Natural killer cell treated with Interleukin-12 subunit alpha and Interleukin-12 subunit beta and Interleukin-15 and Interleukin-18, amount 100 ng/mL, for 72 hours (primary cell): ENCODE results near the gene BMP7. TPM values are rescaled to one million over a fixed set of nuclear protein-coding genes. Genes with fewer than 3 reads are reported as not detected.
A peak's percentile ranks its signal among the peaks of the same experiment; 100 is the strongest.
"Not testable (repeated sequence)": the region's sequence is repeated elsewhere in the genome, so short reads cannot be mapped to it uniquely, and the experiment has no call there.

ENCODE experiments used
- ATAC-seq, 2 donors: fragments of 150-1000 bp; cut with Tn5 transposase in 1 of 2; sonication (Bioruptor Pico), chemical (Tn5 transposase) in 1 of 2; 2 replicates each; pipeline ENCODE4 v1.10.0; 2021
- DNase-seq: peaks from one replicate; pipeline ENCODE4 v3.0.0; 2022; ENCODE audit warnings: low spot score
- H3K27ac Mint-ChIP-seq, 2 donors: 1 replicate in 1 of 2; 2 replicates in 1 of 2; pipeline ENCODE4 v1.8.0; 2022; ENCODE audit warnings: mixed read lengths in 2 of 2, mild to moderate bottlenecking in 1 of 2, moderate library complexity in 1 of 2
- H3K27me3 Mint-ChIP-seq, 2 donors: 1 replicate in 1 of 2; 2 replicates in 1 of 2; pipeline ENCODE4 v1.8.0; 2022; ENCODE audit warnings: mixed read lengths in 2 of 2
- H3K36me3 Mint-ChIP-seq: one replicate; pipeline ENCODE4 v1.8.0; 2022; ENCODE audit warnings: mixed read lengths
- H3K4me1 Mint-ChIP-seq, 2 donors: 1 replicate in 1 of 2; 2 replicates in 1 of 2; pipeline ENCODE4 v1.8.0; 2022; ENCODE audit warnings: low read depth in 2 of 2, mixed read lengths in 2 of 2, mild to moderate bottlenecking in 1 of 2
- H3K4me3 Mint-ChIP-seq: one replicate; pipeline ENCODE4 v1.8.0; 2022; ENCODE audit warnings: mixed read lengths
- H3K9me3 Mint-ChIP-seq: 2 replicates; pipeline ENCODE4 v1.8.0; 2022; ENCODE audit warnings: mixed read lengths
- total RNA-seq, 2 donors: library from RNA; stranded (reverse); gene quantifications; one replicate each; pipeline ENCODE4 v1.2.3, GENCODE V29; 2022

Gene BMP7
- total RNA-seq, 2 donors from 2014 or later: not detected

GRCh38 chr20:57166568-57167291 lies 99.7 kb downstream of the BMP7 start:
- ATAC-seq (no peak), DNase-seq (no peak)
- Mint-ChIP-seq H3K9me3 (no peaks in the 10 kb centered on the region), H3K36me3 (no peaks in the 10 kb centered on the region), H3K4me1 (no peaks in the 10 kb centered on the region), H3K27ac (no peak overlapping the region), H3K4me3 (no peak overlapping the region), H3K27me3 (peaks cover 6% of the 10 kb centered on the region in 2 donors)

- no peaks in the 10 kb centered on the region for H3K9me3 Mint-ChIP-seq
- no peak overlapping the region for H3K4me3 Mint-ChIP-seq
- no peaks in the 10 kb centered on the region for H3K4me1 Mint-ChIP-seq
- no peak for DNase-seq
- no peaks in the 10 kb centered on the region for H3K36me3 Mint-ChIP-seq
- peaks cover 6% of the 10 kb centered on the region in 2 donors for H3K27me3 Mint-ChIP-seq
- no peak for ATAC-seq
- H3K27ac Mint-ChIP-seq: no peak overlapping the region
These were observed 100.9 kb downstream of the BMP7 start for GRCh38 chr20:57165427-57166004.

GRCh38 chr20:57164872-57165271 lies 101.6 kb downstream of the BMP7 start:
- Mint-ChIP-seq H3K27ac (no peak overlapping the region), H3K36me3 (no peaks in the 10 kb centered on the region), H3K27me3 (peaks cover 6% of the 10 kb centered on the region in 2 donors), H3K4me1 (no peaks in the 10 kb centered on the region), H3K4me3 (no peak overlapping the region), H3K9me3 (no peaks in the 10 kb centered on the region)
- DNase-seq (no peak), ATAC-seq (no peak)

GRCh38 chr20:57163041-57163440 lies 103.4 kb downstream of the BMP7 start:
- Mint-ChIP-seq H3K27ac (no peak overlapping the region), H3K4me1 (no peaks in the 10 kb centered on the region), H3K27me3 (peaks cover 10 to 13% of the 10 kb centered on the region in 2 donors), H3K36me3 (no peaks in the 10 kb centered on the region), H3K9me3 (no peaks in the 10 kb centered on the region), H3K4me3 (no peak overlapping the region)
- ATAC-seq (no peak), DNase-seq (no peak)

GRCh38 chr20:57162362-57162652 lies 104.1 kb downstream of the BMP7 start:
- H3K27ac Mint-ChIP-seq: no peak overlapping the region
- H3K9me3 Mint-ChIP-seq: no peaks in the 10 kb centered on the region
- DNase-seq (no peak), ATAC-seq (peak; percentile 34 to 35)
- peaks cover 10 to 13% of the 10 kb centered on the region in 2 donors for H3K27me3 Mint-ChIP-seq
- no peak overlapping the region for H3K4me3 Mint-ChIP-seq
- no peaks in the 10 kb centered on the region for H3K4me1 Mint-ChIP-seq
- H3K36me3 Mint-ChIP-seq: no peaks in the 10 kb centered on the region

- H3K36me3 Mint-ChIP-seq: no peaks in the 10 kb centered on the region
- DNase-seq (no peak), ATAC-seq (no peak)
- H3K9me3 Mint-ChIP-seq: no peaks in the 10 kb centered on the region
- H3K4me1 Mint-ChIP-seq: no peaks in the 10 kb centered on the region
- peaks cover 10 to 13% of the 10 kb centered on the region in 2 donors for H3K27me3 Mint-ChIP-seq
- no peak overlapping the region for H3K27ac Mint-ChIP-seq
- H3K4me3 Mint-ChIP-seq: no peak overlapping the region
These were observed 104.7 kb downstream of the BMP7 start for GRCh38 chr20:57161478-57162361.

- Mint-ChIP-seq H3K9me3 (no peaks in the 10 kb centered on the region), H3K4me3 (no peak overlapping the region), H3K27me3 (peaks cover 13 to 15% of the 10 kb centered on the region in 2 donors), H3K27ac (no peak overlapping the region), H3K4me1 (no peaks in the 10 kb centered on the region), H3K36me3 (no peaks in the 10 kb centered on the region)
- ATAC-seq (no peak), DNase-seq (no peak)
These were observed 105.5 kb downstream of the BMP7 start for GRCh38 chr20:57160985-57161384.

- no peaks in the 10 kb centered on the region for H3K36me3 Mint-ChIP-seq
- ATAC-seq: no peak
- no peak overlapping the region for H3K27ac Mint-ChIP-seq
These were observed 106.4 kb downstream of the BMP7 start for GRCh38 chr20:57159945-57160610.

GRCh38 chr20:57159193-57159851 lies 107.1 kb downstream of the BMP7 start:
- peaks cover 7 to 15% of the 10 kb centered on the region in 2 donors for H3K27me3 Mint-ChIP-seq
- H3K9me3 Mint-ChIP-seq: no peaks in the 10 kb centered on the region
- no peaks in the 10 kb centered on the region for H3K36me3 Mint-ChIP-seq
- H3K4me1 Mint-ChIP-seq: no peaks in the 10 kb centered on the region
- DNase-seq (no peak), ATAC-seq (no peak)
- H3K27ac Mint-ChIP-seq: no peak overlapping the region
- H3K4me3 Mint-ChIP-seq: no peak overlapping the region

More at GRCh38 chr20:57159945-57160610, 106.4 kb downstream of the BMP7 start:
- Mint-ChIP-seq H3K27me3 (peaks cover 9 to 14% of the 10 kb centered on the region in 2 donors), H3K4me3 (no peak overlapping the region), H3K9me3 (no peaks in the 10 kb centered on the region), H3K4me1 (no peaks in the 10 kb centered on the region)
- no peak for DNase-seq

GRCh38 chr20:57158474-57158873 lies 108.0 kb downstream of the BMP7 start:
- ATAC-seq (no peak), DNase-seq (no peak)
- Mint-ChIP-seq H3K36me3 (no peaks in the 10 kb centered on the region), H3K9me3 (no peaks in the 10 kb centered on the region), H3K27ac (no peak overlapping the region), H3K27me3 (peaks cover 7 to 14% of the 10 kb centered on the region in 2 donors), H3K4me1 (no peaks in the 10 kb centered on the region), H3K4me3 (no peak overlapping the region)

GRCh38 chr20:57157787-57158186 lies 108.7 kb downstream of the BMP7 start:
- H3K27me3 Mint-ChIP-seq: peaks cover 7 to 17% of the 10 kb centered on the region in 2 donors
- DNase-seq, H3K4me3 Mint-ChIP-seq, H3K9me3 Mint-ChIP-seq, H3K4me1 Mint-ChIP-seq, H3K36me3 Mint-ChIP-seq, H3K27ac Mint-ChIP-seq, ATAC-seq: not testable (repeated sequence)

- H3K9me3 Mint-ChIP-seq: no peaks in the 10 kb centered on the region
- DNase-seq (no peak), ATAC-seq (no peak)
- peaks cover 7 to 17% of the 10 kb centered on the region in 2 donors for H3K27me3 Mint-ChIP-seq
- H3K4me3 Mint-ChIP-seq: no peak overlapping the region
- H3K36me3 Mint-ChIP-seq: no peaks in the 10 kb centered on the region
- no peak overlapping the region for H3K27ac Mint-ChIP-seq
- no peaks in the 10 kb centered on the region for H3K4me1 Mint-ChIP-seq
These were observed 109.2 kb downstream of the BMP7 start for GRCh38 chr20:57157106-57157691.
